Activated CD8-positive, alpha-beta T cell treated with anti-CD3 and anti-CD28 coated beads, Interleukin-2, amount 10 ng/mL, durations not matched to agents 7 days and 5 days (primary cell): ENCODE results near the gene TECTA. TPM values are rescaled to one million over a fixed set of nuclear protein-coding genes. Genes with fewer than 3 reads are reported as not detected.
"Not testable (repeated sequence)": the region's sequence is repeated elsewhere in the genome, so short reads cannot be mapped to it uniquely, and the experiment has no call there.

Experiments
- ATAC-seq: fragments of 150-1000 bp; cut with Tn5 transposase; one replicate; pipeline ENCODE4 v1.10.0; 2021; ENCODE audit warnings: moderate library complexity
- CTCF ChIA-PET: fragments of 350-600 bp; sonication (Branson Sonifier 250); formaldehyde crosslinking; loops from one replicate; lab custom pipeline; 2021; ENCODE audit warnings: antibody characterized with exemption; lab: Charles Lee
- POLR2A ChIA-PET: fragments of 350-600 bp; sonication (Branson Sonifier 250); formaldehyde crosslinking; loops from one replicate; lab custom pipeline; 2021; ENCODE audit warnings: antibody characterized with exemption; lab: Charles Lee
- DNase-seq: peaks from one replicate; pipeline ENCODE4 v3.0.0-alpha.2; 2020
- H3K27ac Mint-ChIP-seq: one replicate; pipeline ENCODE4 v1.8.0; 2021; ENCODE audit warnings: mild to moderate bottlenecking, mixed read lengths
- H3K27me3 Mint-ChIP-seq: one replicate; pipeline ENCODE4 v1.8.0; 2021; ENCODE audit warnings: low read depth, mixed read lengths
- H3K36me3 Mint-ChIP-seq: one replicate; pipeline ENCODE4 v1.8.0; 2021; ENCODE audit warnings: low read depth, mixed read lengths
- H3K4me1 Mint-ChIP-seq: one replicate; pipeline ENCODE4 v1.8.0; 2021; ENCODE audit warnings: low read depth, mixed read lengths
- H3K4me3 Mint-ChIP-seq: one replicate; pipeline ENCODE4 v1.8.0; 2021; ENCODE audit warnings: mild to moderate bottlenecking, mixed read lengths
- H3K9me3 Mint-ChIP-seq: one replicate; pipeline ENCODE4 v1.8.0; 2022; ENCODE audit warnings: mixed read lengths; ENCODE audit not compliant: insufficient read depth
- total RNA-seq, 2 experiments: library from RNA; stranded (reverse); gene quantifications; one replicate each; pipeline ENCODE4 v1.2.3, GENCODE V29; 2021

The TECTA gene
- total RNA-seq, 2 experiments from 2014 or later, result 0.13 to 0.21 TPM

DNA sequence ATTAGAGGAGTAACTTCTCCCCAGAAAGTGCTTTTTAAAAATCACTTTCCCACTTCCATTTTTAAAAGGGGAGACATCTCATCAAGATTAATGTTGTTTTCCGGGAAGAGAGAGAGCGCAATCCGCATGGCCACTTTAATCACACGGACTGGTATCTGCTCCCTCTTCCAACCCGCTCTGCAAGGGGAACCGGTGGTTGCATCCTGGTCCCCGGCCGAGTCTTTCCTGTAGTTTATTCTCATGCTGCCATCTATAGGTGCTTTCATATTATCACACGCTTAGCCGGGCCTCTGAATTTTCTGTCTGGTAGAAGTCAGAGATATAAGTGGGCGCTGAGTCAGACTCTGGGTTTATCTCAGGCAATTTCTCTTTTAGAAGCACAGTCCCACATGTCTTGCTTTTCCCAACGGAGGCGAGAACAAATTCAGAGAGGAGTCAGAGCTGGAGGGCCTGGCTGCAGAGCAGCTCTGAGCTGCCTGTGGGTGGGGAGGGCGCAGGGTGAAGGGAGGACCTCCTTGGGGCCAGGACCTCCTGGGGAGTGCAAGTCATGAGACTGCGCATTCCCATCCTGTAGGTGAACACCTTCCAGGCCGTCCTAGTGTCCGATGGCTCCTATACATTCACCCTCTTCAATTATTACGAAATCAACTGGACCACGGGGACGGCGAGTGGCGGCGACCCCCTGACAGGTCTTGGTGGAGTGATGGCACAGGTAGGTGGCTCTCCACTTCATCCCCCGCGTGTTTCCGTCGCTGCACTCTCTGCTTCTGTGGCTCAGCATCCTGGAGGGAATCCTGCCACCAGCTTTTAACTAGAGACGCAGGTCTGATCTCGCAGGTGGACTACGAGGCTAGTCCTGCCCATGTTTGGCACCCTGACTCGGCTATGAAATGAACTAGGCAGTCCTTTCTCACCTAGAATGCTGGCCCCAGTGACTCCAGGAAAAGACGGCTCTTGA, 11.7 kb downstream of the TECTA start:
- CTCF ChIA-PET, result no interaction called here
- Mint-ChIP-seq H3K4me1 (no peaks in the 10 kb centered on the region), H3K27me3 (peaks cover 19% of the 10 kb centered on the region), H3K36me3 (no peaks in the 10 kb centered on the region), H3K9me3 (no peaks in the 10 kb centered on the region), H3K27ac (no peak overlapping the region), H3K4me3 (no peak overlapping the region)
- DNase-seq, result peak; percentile 53
- POLR2A ChIA-PET, result no interaction called here
- ATAC-seq, result no peak

DNA sequence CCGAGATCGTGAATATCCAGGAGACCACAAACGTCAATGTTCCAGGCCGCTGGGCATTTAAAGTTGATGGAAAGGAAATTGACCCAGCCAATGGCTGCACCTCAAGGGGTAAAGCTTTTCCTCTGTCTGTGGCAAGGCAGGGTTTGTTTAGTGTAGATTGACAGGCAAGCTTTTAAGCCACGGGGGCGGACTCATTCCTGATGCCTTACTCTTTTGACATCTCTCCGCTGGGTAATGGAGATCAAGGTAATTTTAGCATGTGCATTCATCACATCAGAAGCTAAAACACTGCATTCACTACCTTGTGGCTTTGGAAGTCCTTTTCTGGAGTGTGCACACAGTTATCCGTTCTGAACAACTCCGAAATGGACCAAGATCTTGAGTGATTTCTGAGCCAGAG, 12.6 kb downstream of the TECTA start:
- Mint-ChIP-seq H3K27me3 (peaks cover 19% of the 10 kb centered on the region), H3K4me1 (no peaks in the 10 kb centered on the region), H3K27ac (no peak overlapping the region), H3K4me3 (no peak overlapping the region), H3K9me3 (no peaks in the 10 kb centered on the region), H3K36me3 (no peaks in the 10 kb centered on the region)
- ChIA-PET POLR2A (no interaction called here), CTCF (no interaction called here)
- ATAC-seq, result no peak
- DNase-seq, result no peak

DNA sequence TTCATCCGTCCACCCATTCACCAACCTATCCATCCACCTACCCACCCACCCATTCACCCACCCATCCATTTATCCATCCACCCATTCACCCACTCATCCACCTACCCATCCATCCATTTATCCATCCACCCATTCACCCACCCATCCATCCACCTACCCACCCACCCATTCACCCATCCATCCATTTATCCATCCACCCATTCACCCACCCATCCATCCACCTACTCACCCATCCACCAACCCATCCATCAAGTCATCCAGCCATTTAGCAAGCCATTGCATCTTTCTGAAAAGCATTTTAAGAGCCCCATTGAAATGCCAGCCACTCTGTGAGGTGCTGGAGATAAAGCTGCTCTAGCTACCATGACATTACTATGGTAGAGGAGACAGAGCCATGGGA, 14.0 kb downstream of the TECTA start:
- H3K27ac Mint-ChIP-seq, POLR2A ChIA-PET, CTCF ChIA-PET, H3K4me1 Mint-ChIP-seq, DNase-seq, ATAC-seq, H3K4me3 Mint-ChIP-seq, H3K9me3 Mint-ChIP-seq, H3K36me3 Mint-ChIP-seq: not testable (repeated sequence)
- H3K27me3 Mint-ChIP-seq, result peaks cover 16% of the 10 kb centered on the region

DNA sequence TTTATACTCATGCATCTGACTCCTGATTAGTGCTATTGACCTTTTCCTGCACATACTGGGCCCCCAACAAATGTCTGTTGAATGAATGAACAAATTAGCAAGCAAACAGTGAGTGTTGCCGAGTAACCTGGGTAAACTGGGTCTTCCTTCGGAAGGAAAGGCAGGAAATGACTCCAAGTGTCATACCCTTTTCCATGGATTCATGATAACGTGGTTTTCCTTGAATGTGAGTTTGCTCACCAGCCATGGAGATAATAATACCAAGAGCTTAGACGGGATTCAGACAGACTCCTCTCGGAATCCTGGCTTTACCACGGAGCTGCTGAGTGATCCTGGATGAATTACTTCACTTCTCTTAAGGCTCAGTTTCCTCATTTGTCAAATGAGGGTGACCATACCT, 16.7 kb downstream of the TECTA start:
- no peak for DNase-seq
- POLR2A ChIA-PET, result no interaction called here
- no peaks in the 10 kb centered on the region for H3K27me3 Mint-ChIP-seq
- ATAC-seq, result no peak
- CTCF ChIA-PET, result no interaction called here
- no peak overlapping the region for H3K4me3 Mint-ChIP-seq
- H3K36me3 Mint-ChIP-seq, result no peaks in the 10 kb centered on the region
- no peaks in the 10 kb centered on the region for H3K4me1 Mint-ChIP-seq
- no peak overlapping the region for H3K27ac Mint-ChIP-seq
- peaks cover 3% of the 10 kb centered on the region for H3K9me3 Mint-ChIP-seq

DNA sequence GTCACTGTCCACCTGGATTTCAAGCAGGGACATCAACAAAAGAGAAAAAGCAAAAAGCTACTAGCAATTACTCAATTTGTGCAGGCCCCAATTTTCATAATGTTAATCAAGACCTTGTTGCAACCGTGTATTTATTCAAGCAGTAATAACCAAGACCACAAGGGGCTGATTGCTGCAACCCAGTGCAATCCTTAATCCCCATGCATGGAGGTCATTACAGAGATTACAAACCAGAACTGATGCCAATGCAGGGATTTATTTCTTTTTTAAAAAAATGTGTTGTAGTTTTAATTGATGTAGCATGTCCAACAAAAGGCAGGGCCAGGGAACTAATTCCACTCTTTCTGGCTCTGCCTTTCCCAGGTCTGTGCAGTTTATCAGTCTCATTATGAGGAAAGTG, 18.4 kb downstream of the TECTA start:
- H3K36me3 Mint-ChIP-seq, result no peaks in the 10 kb centered on the region
- no peaks in the 10 kb centered on the region for H3K27me3 Mint-ChIP-seq
- no peak for DNase-seq
- no peaks in the 10 kb centered on the region for H3K4me1 Mint-ChIP-seq
- ChIA-PET CTCF (no interaction called here), POLR2A (no interaction called here)
- H3K9me3 Mint-ChIP-seq, result peaks cover 3% of the 10 kb centered on the region
- no peak overlapping the region for H3K4me3 Mint-ChIP-seq
- no peak for ATAC-seq
- no peak overlapping the region for H3K27ac Mint-ChIP-seq

DNA sequence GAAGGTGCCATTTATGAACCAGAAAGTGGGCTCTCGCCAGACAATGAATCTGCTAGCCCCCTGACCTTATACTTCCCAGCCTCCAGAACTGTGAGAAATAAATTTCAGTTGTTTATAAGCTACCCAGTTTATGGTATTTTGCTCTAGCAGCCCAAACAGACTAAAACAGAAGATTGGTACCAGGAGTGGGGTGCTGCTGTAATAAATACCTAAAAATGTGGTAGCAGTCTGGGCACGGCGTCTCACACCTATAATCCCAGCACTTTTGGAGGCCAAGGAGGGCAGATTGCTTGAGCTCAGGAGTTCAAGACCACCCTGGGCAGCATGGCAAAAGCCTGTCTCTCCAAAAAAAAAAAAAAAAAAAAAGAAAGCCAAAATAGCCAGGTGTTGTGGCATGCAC, 21.3 kb downstream of the TECTA start:
- Mint-ChIP-seq H3K4me3 (no peak overlapping the region), H3K27ac (no peak overlapping the region), H3K36me3 (no peaks in the 10 kb centered on the region), H3K9me3 (peaks cover 3% of the 10 kb centered on the region), H3K4me1 (no peaks in the 10 kb centered on the region), H3K27me3 (no peaks in the 10 kb centered on the region)
- DNase-seq, result no peak
- POLR2A ChIA-PET, result interaction anchor here (0.5 kb wide), 1 partner anchor 459 kb away, joined by 3 read pairs; no protein-coding TSS in a partner anchor
- CTCF ChIA-PET, result no interaction called here
- ATAC-seq, result no peak

DNA sequence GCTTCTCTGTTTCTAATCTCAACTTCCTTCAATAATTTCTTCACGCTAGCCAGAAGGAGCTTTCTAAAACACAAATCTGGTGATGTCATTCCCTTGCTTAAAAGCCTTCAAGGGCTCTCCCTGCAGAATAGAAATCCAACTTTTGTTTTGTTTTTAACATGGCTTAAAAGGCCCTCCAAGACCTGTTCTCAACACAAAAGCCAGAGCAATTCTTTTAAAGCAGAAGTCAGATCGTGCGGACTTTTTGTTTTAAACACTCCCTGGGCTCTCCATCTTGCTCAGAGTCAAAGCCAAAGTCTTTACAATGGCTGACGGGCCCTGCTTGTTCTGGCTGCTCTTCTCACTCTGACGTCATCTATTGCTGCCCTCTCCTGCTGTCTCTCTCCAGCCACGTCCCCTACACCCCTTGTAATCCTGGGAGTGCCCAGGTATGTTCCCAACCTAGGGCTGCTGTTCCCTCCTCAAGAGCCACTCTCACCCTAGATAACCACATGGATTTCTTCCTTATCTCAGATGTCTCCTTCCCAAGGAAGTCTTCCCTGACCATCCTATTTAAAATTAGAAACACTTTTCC, 22.5 kb downstream of the TECTA start:
- Mint-ChIP-seq H3K4me3 (no peak overlapping the region), H3K27me3 (no peaks in the 10 kb centered on the region), H3K27ac (no peak overlapping the region), H3K9me3 (peaks cover 3% of the 10 kb centered on the region), H3K4me1 (no peaks in the 10 kb centered on the region), H3K36me3 (no peaks in the 10 kb centered on the region)
- ATAC-seq, result no peak
- POLR2A ChIA-PET, result no interaction called here
- CTCF ChIA-PET, result no interaction called here
- no peak for DNase-seq

DNA sequence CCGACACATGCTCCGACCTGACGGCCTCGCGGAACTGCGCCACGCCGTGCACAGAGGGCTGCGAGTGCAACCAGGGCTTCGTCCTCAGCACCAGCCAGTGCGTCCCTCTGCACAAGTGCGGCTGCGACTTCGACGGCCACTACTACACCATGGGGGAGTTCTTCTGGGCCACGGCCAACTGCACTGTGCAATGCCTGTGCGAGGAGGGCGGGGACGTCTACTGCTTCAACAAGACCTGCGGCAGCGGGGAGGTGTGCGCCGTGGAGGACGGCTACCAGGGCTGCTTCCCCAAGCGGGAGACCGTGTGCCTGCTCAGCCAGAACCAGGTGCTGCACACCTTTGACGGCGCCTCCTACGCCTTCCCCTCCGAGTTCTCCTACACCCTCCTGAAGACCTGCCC, 26.8 kb downstream of the TECTA start:
- Mint-ChIP-seq H3K36me3 (no peaks in the 10 kb centered on the region), H3K9me3 (no peaks in the 10 kb centered on the region), H3K4me1 (no peaks in the 10 kb centered on the region), H3K27ac (no peak overlapping the region), H3K4me3 (no peak overlapping the region), H3K27me3 (no peaks in the 10 kb centered on the region)
- DNase-seq (no peak), ATAC-seq (no peak)
- POLR2A ChIA-PET, result no interaction called here
- CTCF ChIA-PET, result no interaction called here

DNA sequence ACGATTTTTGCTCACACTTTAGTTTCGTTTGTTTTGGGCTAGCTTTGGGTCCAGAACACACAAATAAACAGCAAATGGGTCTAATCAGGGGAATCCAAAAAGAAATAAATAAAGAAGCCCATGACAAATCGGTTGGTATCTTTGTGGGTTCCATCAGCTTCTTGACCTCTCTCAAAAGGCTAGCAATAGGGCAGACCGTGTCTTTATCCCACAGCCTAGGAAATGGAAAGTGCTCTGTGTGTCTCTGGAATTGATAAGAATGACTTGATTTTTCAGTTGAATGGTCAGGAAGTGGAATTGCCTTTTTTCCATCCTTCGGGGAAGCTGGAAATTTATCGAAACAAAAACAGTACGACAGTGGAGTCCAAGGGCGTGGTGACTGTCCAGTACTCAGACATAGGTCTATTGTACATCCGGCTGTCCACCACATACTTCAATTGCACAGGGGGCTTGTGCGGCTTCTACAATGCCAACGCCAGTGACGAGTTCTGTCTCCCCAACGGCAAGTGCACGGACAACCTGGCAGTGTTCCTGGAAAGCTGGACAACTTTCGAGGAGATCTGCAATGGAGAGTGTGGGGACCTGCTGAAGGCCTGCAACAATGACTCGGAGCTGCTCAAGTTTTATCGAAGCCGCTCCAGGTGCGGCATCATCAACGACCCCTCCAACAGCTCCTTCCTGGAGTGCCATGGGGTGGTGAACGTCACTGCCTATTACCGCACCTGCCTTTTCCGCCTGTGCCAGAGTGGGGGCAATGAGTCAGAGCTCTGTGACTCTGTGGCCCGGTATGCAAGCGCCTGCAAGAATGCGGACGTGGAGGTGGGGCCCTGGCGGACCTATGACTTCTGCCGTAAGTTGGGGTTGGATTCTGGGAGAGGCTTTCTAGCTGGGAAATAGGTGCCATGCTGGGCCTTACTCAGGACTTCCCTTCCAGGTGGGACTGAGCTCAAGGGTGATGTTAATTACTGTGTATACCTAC, 28.6 kb downstream of the TECTA start:
- Mint-ChIP-seq H3K27ac (no peak overlapping the region), H3K36me3 (no peaks in the 10 kb centered on the region), H3K27me3 (no peaks in the 10 kb centered on the region), H3K9me3 (no peaks in the 10 kb centered on the region), H3K4me3 (no peak overlapping the region), H3K4me1 (no peaks in the 10 kb centered on the region)
- ATAC-seq (no peak), DNase-seq (no peak)
- CTCF ChIA-PET, result interaction anchor here (0.8 kb wide), 1 partner anchor 1446 kb away, joined by 3 read pairs; no protein-coding TSS in a partner anchor
- POLR2A ChIA-PET, result no interaction called here

DNA sequence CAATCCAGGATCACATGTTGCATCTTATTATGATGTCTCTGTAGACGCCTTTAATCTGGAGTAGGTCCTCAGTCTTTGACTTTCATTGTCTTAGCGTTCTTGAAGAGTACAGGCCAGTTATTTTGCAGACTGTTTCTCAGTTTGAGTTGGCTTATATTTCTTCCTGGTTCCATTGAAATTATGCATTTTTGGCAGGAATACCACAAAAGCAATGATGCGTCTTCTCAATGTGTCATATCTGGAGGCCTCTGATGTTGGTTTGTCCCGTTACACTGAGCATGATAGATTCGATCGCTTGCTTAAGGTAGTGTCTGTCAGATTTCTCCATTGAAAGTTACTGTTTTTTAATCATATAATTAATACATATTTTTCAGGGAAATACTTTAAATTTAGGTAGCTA, 30.6 kb downstream of the TECTA start:
- ATAC-seq, result no peak

DNA sequence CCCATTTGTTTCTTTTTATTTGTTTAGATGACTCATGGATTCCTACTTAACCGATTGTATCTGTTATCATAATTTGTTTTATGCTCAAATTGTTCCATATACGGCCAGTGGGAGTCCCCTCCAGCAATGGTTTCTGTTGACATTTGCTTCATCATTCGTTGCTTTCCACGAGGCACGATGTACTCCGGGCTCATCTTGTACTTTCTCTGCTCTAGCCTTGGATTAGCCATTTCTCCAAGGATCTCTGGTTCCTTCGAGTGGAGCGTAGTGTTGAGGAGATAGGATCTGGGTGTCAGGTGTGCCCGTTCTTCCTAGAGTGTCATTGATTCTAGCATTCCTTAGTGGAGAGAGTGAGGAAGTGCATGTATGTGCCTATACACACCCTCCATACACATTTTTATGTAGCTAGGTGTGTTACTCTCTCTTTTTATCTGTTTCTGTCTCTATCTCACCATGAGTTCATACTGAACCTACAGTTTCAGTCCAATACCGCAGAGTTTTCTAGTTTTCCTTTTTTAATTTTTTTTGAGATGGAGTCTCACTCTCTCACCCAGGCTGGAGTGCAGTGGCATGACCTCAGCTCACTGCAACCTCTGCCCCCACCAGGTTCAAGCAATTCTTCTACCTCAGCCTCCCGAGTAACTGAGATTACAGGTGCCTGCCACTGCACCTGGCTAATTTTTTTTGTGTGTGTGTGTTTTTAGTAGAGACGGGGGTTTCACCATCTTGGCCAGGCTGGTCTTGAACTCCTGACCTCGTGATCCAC, 31.4 kb downstream of the TECTA start:
- Mint-ChIP-seq H3K27me3 (no peaks in the 10 kb centered on the region), H3K4me3 (no peak overlapping the region), H3K36me3 (no peaks in the 10 kb centered on the region), H3K4me1 (no peaks in the 10 kb centered on the region), H3K9me3 (no peaks in the 10 kb centered on the region), H3K27ac (no peak overlapping the region)
- ATAC-seq (no peak), DNase-seq (no peak)
- ChIA-PET CTCF (no interaction called here), POLR2A (no interaction called here)

More for the DNA sequence above, 30.6 kb downstream of the TECTA start:
- Mint-ChIP-seq H3K9me3 (no peaks in the 10 kb centered on the region), H3K27me3 (no peaks in the 10 kb centered on the region), H3K27ac (no peak overlapping the region), H3K36me3 (no peaks in the 10 kb centered on the region), H3K4me1 (no peaks in the 10 kb centered on the region), H3K4me3 (no peak overlapping the region)
- POLR2A ChIA-PET, result no interaction called here
- CTCF ChIA-PET, result no interaction called here
- no peak for DNase-seq
